Stimulated activated CD4-positive, alpha-beta T cell treated with anti-CD3 and anti-CD28 coated beads, Interleukin-4, amount 100 ng/mL, for 24 hours (primary cell): ENCODE measurements around the gene NTRK3.

Experiments used
- DNase-seq: peaks from one replicate; pipeline ENCODE4 v3.0.0-alpha.2; 2020

Gene NTRK3

GRCh38 chr15:88177451-88177850 lies 79.1 kb downstream of the NTRK3 start:
- DNase-seq = no peak

GRCh38 chr15:88174571-88174970 lies 82.0 kb downstream of the NTRK3 start:
- DNase-seq = no peak

- no peak for DNase-seq
These were observed 90.2 kb downstream of the NTRK3 start for GRCh38 chr15:88166082-88166993.

GRCh38 chr15:88161636-88162035 lies 94.9 kb downstream of the NTRK3 start:
- DNase-seq = no peak

GRCh38 chr15:88155310-88155709 lies 101.2 kb downstream of the NTRK3 start:
- DNase-seq = no peak

GRCh38 chr15:88152672-88153071 lies 103.9 kb downstream of the NTRK3 start:
- no peak for DNase-seq

- DNase-seq = no peak
These were observed 108.8 kb downstream of the NTRK3 start for GRCh38 chr15:88147760-88148159.

- no peak for DNase-seq
These were observed 111.5 kb downstream of the NTRK3 start for GRCh38 chr15:88144921-88145653.

GRCh38 chr15:88142121-88142520 lies 114.4 kb downstream of the NTRK3 start:
- DNase-seq = no peak

- DNase-seq = no peak
These were observed 115.2 kb downstream of the NTRK3 start for GRCh38 chr15:88141269-88141889.

- no peak for DNase-seq
These were observed 116.1 kb downstream of the NTRK3 start for GRCh38 chr15:88140398-88140797.

- DNase-seq = no peak
These were observed 116.6 kb downstream of the NTRK3 start for GRCh38 chr15:88139936-88140335.

GRCh38 chr15:88133795-88134194 lies 122.7 kb downstream of the NTRK3 start:
- DNase-seq = no peak

GRCh38 chr15:88132499-88132898 lies 124.0 kb downstream of the NTRK3 start:
- no peak for DNase-seq

GRCh38 chr15:88131937-88132336 lies 124.6 kb downstream of the NTRK3 start:
- DNase-seq = no peak

GRCh38 chr15:88127432-88127790 lies 129.1 kb downstream of the NTRK3 start:
- DNase-seq = no peak

GRCh38 chr15:88126695-88127431 lies 129.7 kb downstream of the NTRK3 start:
- no peak for DNase-seq

- no peak for DNase-seq
These were observed 131.0 kb downstream of the NTRK3 start for GRCh38 chr15:88125576-88125975.

GRCh38 chr15:88124199-88124598 lies 132.3 kb downstream of the NTRK3 start:
- DNase-seq = no peak

- DNase-seq = no peak
These were observed 134.5 kb downstream of the NTRK3 start for GRCh38 chr15:88121968-88122530.

GRCh38 chr15:88120026-88120425 lies 136.5 kb downstream of the NTRK3 start:
- DNase-seq = no peak

GRCh38 chr15:88118741-88119140 lies 137.8 kb downstream of the NTRK3 start:
- DNase-seq = no peak

GRCh38 chr15:88118035-88118434 lies 138.5 kb downstream of the NTRK3 start:
- no peak for DNase-seq
